IPS DF 6.9 (cell line): Measurements from ENCODE around the gene CHMP2A.

Experiments used
- DNase-seq: peaks from one replicate; pipeline ENCODE4 v3.0.0-alpha.2; 2013; ENCODE audit warnings: low read depth, low spot score
- H3K27ac ChIP-seq: one replicate; pipeline ENCODE4 v1.5.1; 2013; ENCODE audit warnings: low read length, control low read depth
- H3K27me3 ChIP-seq: 2 replicates; pipeline ENCODE4 v1.6.1; 2013; ENCODE audit warnings: mild to moderate bottlenecking, low read length; ENCODE audit not compliant: control insufficient read depth, insufficient read depth
- H3K36me3 ChIP-seq: 2 replicates; pipeline ENCODE4 v1.6.1; 2013; ENCODE audit warnings: low read length; ENCODE audit not compliant: control insufficient read depth, insufficient read depth
- H3K4me1 ChIP-seq: 2 replicates; pipeline ENCODE4 v1.6.1; 2013; ENCODE audit warnings: low read length; ENCODE audit not compliant: control insufficient read depth, insufficient read depth
- H3K4me3 ChIP-seq: 2 replicates; pipeline ENCODE4 v1.5.1; 2013; ENCODE audit warnings: mild to moderate bottlenecking, low read length
- H3K9me3 ChIP-seq: 2 replicates; pipeline ENCODE4 v1.6.1; 2013; ENCODE audit warnings: low read length, inconsistent platforms; ENCODE audit not compliant: control insufficient read depth, insufficient read depth
- WGBS: extraction: QIAGEN DNeasy Blood & Tissue Kit; methylation state at CpG from one replicate; pipeline ENCODE4 v1.1.7; 2013; ENCODE audit warnings: mixed read lengths, missing lambda C conversion rate; ENCODE audit not compliant: insufficient read length, insufficient coverage; 5-methylcytosine and 5-hydroxymethylcytosine counted together

CHMP2A gene

DNA sequence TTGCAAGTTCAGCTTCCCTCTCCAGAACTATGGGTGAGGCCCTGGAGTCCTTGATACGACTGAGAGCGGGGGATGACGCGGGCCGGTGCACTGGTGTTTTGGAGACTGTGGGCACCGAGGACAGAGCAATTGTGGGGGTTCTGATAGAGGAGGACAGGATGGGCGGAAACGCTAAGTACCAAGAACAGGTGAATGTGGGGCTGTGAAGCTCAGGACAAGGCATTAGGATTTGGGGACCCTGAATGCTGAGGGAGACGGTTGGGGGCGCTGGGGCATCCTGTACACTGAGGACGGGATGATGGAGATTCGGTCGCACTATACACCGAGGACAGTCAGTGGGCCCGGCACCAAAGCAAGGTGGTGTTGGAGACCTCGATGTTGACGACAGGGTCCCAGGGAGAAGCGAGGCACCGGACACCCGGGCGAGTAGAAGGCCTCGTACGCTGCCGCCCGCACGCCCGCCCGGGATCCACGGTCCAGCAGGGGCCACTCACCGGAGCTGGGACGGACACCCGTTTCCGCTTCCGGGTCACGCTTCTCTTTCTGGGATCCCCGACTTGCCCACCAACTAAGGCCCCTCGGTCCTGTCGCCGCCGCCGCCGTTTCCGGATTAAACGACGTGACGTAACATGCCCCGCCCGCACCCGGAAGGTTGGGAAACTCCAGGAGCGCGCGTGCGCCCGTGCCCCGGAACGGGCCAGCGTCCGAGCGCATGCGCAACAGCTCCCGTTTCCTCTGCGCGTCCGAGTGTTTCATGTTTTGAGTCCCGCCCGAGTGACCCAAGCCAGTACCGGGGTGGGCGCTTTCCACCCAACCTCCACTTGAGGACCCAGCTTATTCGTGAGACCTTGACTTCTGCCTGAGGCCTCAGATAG, at the start of gene CHMP2A:
TSS of gene CHMP2A (minus strand) at position 612 of the 875 bp plus-strand sequence. CDS start 893 bp downstream, outside the sequence.
- Histone ChIP-seq H3K9me3 (no peaks in the 10 kb centered on the region), H3K4me1 (no peaks in the 10 kb centered on the region), H3K27me3 (no peaks in the 10 kb centered on the region), H3K27ac (no peak within 1 kb of the TSS), H3K4me3 (peak within 1 kb of the TSS; percentile 66; the same call in 1 of the 2 replicates), H3K36me3 (peaks cover 32% of the 10 kb centered on the region)
- peak; percentile 87 for DNase-seq
- WGBS: no CpG with 5 or more reads among the region's 69 CpGs

DNA sequence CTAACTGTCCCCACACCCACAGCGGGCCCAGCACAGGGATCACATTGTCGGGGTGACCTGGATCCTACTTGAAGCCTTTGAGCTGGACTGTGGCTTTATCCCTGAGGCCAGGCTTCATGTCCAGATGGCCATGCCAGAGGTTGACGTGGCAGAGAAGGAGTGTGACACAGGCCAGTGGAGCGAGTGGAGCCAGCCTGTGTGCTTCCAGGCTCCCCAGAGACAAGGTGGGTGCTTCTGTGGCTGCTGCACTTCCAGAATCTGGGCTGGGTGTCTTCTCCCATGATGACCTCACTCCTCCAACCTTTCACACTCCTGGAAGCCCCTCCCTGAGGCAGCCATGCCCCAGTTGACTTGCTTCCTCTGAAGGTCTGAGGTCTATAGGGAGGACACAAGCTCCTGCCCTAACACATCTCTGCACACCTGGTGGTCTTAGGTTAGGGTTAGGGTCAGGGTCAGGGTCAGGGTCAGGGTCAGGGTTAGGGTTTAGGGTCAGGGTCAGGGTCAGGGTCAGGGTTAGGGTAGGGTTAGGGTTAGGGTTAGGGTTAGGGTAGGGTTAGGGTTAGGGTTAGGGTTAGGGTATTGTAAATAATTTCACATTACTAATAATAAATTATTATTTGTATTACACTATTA, 31.3 kb upstream of the CHMP2A start:
- no peak for DNase-seq
- no CpG with 5 or more reads among the region's 4 CpGs for WGBS
- H3K9me3 ChIP-seq: no peaks in the 10 kb centered on the region
- H3K4me3 ChIP-seq: no peak overlapping the region
- no peaks in the 10 kb centered on the region for H3K36me3 ChIP-seq
- no peaks in the 10 kb centered on the region for H3K27me3 ChIP-seq
- no peaks in the 10 kb centered on the region for H3K4me1 ChIP-seq
- H3K27ac ChIP-seq: no peak overlapping the region

DNA sequence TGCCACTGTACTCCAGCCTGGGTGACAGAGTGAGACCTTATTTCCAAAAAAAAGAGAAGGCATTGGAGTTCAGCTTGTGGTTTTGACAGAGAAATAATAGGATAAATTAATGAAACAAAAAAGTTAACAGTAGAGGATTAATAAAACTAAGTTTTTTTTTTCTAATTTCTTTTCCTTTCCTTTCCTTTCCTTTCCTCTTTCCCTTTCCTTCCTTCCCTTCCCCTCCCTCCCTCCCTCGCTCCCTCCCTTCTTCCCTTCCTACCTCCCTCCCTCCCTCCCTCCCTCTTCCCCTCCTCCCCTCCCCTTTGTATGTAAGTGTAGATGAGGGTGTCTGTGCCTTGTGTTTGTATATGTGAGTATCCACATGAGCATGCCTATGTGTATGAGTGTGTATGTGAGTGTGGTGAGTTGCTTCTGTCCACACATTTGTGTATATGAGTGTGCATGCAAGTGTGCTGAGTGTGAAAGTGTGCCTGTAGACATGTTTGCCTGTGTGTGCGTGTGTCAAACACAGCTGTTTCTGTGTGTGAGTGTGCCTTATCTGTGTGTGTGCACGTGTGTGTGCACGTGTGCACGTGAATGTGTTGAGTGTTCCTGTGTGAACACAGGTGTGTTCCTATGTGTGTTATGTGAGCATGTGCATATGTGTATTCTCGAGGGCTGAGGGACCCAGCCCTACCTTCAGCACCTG, 30.7 kb upstream of the CHMP2A start:
- Histone ChIP-seq H3K36me3 (no peaks in the 10 kb centered on the region), H3K27me3 (no peaks in the 10 kb centered on the region), H3K9me3 (no peaks in the 10 kb centered on the region), H3K4me1 (no peaks in the 10 kb centered on the region), H3K27ac (no peak overlapping the region), H3K4me3 (no peak overlapping the region)
- DNase-seq: no peak
- no CpG with 5 or more reads among the region's 6 CpGs for WGBS

DNA sequence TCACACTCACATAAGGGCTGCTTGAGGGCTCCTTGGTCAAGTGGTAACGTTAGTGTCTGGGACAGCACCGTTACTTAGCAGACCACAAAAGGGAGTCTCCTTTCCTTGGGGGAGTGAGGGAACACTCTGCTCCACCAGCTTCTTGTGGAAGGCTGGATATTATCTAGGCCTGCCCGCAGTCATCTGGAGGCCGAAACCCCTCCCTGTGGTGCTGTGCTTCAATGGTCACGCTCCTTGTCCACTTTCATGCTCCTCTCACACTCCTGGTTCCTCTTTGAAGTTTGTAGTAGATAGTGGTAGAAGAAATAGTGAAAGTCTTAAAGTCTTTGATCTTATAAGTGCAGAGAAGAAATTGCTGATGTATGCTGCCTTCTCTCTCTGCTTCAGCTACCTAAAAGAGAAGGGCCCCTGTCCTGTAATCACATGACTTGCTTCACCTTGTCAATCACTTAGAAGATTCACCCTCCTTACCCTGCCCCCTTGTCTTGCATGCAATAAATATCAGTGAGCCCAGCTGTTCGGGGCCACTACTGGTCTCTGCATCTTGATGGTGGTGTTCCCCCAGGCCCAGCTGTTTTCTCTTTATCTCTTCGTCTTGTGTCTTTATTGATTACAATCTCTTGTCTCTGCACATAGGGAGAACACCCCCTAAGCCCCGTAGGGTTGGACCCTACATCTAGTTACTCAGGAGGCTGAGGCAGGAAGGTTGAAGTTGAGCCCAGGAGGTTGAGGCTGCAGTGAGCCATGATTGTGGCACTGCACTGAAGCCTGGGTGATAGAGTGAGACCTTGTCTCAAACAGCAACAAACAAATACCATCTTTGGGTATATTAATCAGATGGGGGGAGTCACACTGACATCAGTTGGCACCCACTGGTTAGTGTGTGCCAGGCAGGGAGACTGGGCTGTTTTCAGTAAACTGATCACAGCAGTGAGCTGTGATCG, 29.9 kb upstream of the CHMP2A start:
- Histone ChIP-seq H3K27me3 (no peaks in the 10 kb centered on the region), H3K36me3 (no peaks in the 10 kb centered on the region), H3K9me3 (no peaks in the 10 kb centered on the region), H3K4me1 (no peaks in the 10 kb centered on the region), H3K4me3 (no peak overlapping the region), H3K27ac (no peak overlapping the region)
- WGBS: no CpG with 5 or more reads among the region's 9 CpGs
- DNase-seq: no peak

DNA sequence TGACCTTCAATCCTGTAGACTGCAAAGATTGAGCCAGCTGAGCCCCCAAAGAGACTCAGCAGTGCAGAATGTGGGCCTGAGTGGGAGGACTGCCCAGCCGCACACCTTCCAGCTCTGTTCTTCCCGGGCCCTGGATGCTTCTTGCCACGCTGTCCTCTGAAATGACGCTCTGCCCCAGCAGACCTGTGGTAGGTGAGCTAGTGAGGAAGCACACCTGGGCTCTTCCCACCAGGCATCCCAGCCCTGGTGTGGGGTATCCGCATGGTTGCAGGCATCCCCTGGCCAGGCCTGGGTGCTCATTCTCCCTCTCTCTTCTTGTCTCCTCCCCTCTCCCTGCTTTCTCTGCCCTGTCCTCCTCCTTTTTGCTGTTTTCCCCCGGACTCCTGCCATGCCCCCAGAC, 28.1 kb upstream of the CHMP2A start:
- no peak for DNase-seq
- no peaks in the 10 kb centered on the region for H3K4me1 ChIP-seq

DNA sequence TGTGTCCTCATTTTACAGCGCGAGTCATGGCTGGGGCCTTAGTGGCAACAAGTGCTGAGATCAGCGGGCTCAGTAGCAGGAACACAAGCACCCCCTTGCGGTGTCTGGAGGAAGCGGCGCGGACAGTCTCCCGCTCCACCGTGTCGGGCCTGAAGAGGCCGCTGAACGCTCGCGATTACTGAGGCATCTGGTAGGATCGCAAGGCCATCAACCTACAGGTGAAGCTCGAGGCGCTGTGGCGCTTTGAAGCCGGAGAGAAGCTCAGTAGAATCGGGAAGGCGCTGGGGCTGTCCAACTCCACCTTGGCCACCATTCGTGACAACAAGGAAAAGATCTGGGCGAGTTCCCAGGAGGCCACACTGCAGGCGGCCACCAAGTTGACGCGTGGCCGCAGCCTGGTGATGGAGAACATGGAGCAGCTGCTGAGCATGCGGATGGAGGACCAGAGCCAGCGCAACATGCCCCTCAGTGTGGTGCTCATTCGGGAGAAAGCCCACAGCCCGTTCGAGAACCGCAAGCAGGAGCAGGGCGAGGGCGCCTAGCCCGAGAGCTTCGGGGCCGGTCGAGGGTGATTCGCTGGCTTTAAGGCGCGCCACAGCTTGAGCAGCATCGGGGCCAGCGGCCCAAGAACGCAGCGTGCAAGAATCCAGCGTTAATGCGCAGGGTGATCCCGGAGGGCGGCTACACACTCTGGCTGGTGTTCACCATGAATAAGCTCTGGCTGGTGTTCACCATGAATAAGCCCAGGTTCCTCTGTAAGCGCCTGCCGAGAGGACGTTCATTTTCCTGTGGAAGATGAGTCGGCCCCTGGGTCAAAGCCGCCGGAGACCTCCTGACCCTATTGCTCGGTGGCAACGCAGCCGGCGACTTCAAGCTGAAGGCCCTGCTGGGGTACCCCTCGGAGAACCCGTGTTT, 26.6 kb upstream of the CHMP2A start:
- no peaks in the 10 kb centered on the region for H3K27me3 ChIP-seq
- DNase-seq: peak; percentile 92
- H3K4me1 ChIP-seq: no peaks in the 10 kb centered on the region
- WGBS: no CpG with 5 or more reads among the region's 62 CpGs
- H3K4me3 ChIP-seq: no peak overlapping the region
- no peaks in the 10 kb centered on the region for H3K9me3 ChIP-seq
- no peak overlapping the region for H3K27ac ChIP-seq
- no peaks in the 10 kb centered on the region for H3K36me3 ChIP-seq

More for the DNA sequence above, 28.1 kb upstream of the CHMP2A start:
- WGBS: no CpG with 5 or more reads among the region's 6 CpGs
- H3K27ac ChIP-seq: no peak overlapping the region
- no peak overlapping the region for H3K4me3 ChIP-seq
- no peaks in the 10 kb centered on the region for H3K9me3 ChIP-seq
- no peaks in the 10 kb centered on the region for H3K36me3 ChIP-seq
- H3K27me3 ChIP-seq: no peaks in the 10 kb centered on the region

DNA sequence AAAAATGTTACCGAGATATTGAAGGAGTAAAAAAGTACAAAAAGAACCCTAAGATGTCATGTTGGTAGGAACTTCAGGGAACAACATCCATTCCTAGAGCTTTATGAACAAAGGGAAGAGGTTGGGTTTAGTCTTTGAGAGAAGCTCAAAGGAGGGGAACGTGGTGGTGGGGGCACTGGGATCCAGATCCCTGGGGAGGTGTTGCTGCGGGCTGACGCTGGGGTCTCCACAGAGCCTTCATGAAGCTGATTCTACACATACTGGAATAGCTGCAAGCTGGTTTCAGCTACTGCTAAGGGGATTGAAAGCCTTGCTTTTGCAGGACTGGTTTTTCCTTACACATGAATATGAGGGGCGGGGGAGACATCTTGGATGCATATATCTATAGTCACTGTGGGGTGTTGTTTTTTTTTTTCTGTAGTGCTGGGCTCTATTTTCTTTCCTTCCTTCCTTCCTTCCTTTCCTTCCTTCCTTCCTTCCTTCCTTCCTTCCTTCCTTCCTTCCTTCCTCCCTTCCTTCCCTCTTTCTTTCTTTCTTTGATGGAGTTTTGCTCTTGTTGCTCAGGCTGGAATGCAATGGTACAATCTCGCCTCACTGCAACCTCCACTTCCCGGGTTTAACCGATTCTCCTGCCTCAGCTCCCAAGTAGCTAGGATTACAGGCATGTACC, 24.7 kb upstream of the CHMP2A start:
- Histone ChIP-seq H3K4me1 (no peaks in the 10 kb centered on the region), H3K36me3 (no peaks in the 10 kb centered on the region), H3K9me3 (no peaks in the 10 kb centered on the region), H3K27me3 (no peaks in the 10 kb centered on the region), H3K27ac (no peak overlapping the region), H3K4me3 (no peak overlapping the region)
- WGBS: no CpG with 5 or more reads among the region's 8 CpGs
- DNase-seq: no peak

DNA sequence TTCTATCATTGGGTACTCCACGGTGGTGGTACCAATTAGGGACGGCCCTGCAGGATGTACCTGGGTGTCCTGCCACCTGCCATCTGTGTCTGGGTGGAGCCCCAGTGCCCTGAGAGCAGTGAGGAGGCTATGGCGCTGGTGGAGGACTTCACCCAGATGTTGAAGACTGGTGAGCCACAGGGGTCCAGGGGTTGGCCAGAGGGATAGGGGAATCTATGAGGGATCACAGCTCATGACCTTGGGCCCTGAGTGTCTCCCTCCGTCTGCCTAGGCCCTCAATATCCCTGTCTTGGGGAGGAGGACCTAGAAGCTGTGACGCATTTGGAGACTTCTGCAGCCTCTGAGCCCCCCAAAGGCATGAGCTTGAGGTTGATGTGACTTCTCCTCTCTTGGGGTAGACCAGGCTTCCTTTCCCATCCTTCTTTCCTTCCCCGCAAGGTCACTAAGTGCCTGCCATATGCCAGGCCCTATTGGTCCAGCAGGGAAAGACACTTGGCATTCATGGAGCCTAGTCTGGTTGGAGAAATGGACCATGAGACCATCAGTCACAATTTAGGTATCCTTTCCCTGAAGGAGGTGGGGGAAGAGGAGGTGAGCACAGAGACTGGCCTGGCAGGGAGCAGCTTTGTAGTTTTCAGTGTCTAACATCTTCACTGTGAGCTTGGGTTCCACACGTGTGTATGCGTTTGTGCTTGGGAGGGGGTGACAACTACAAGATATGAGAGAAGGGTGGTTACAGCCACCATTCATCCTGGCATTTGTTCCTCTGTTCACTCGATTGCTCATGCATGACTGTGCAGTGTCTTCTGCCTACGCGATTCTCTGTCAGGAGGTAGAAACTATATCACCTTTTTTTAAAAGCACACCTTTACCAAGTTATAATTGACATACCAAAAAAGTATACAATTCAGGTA, 23.4 kb upstream of the CHMP2A start:
- H3K27ac ChIP-seq: no peak overlapping the region
- DNase-seq: no peak
- no CpG with 5 or more reads among the region's 11 CpGs for WGBS

More for the DNA sequence above, 23.4 kb upstream of the CHMP2A start:
- Histone ChIP-seq H3K27me3 (no peaks in the 10 kb centered on the region), H3K4me1 (no peaks in the 10 kb centered on the region), H3K36me3 (no peaks in the 10 kb centered on the region), H3K9me3 (no peaks in the 10 kb centered on the region), H3K4me3 (no peak overlapping the region)
